SU-DHL-6 (cell line): Measurements from ENCODE around the gene ACADM.

Source experiments
- H2AFZ ChIP-seq: fragments of 200-600 bp; sonication (generic); 2 replicates; pipeline ENCODE4 v1.6.1; 2014; ENCODE audit warnings: low read depth, mild to moderate bottlenecking, moderate library complexity, mixed read lengths, antibody characterized with exemption, low read length; ENCODE audit not compliant: severe bottlenecking
- H3F3A ChIP-seq: fragments of 200-600 bp; shearing (Covaris generic); 2 replicates; pipeline ENCODE4 v1.6.0; 2016; ENCODE audit warnings: antibody characterized with exemption, mild to moderate bottlenecking; ENCODE audit not compliant: insufficient read depth
- H3K27ac ChIP-seq: fragments of 200-600 bp; sonication (generic); 2 replicates; pipeline ENCODE4 v1.5.1; 2016; ENCODE audit warnings: low read depth, mild to moderate bottlenecking, low read length, moderate library complexity, mixed read lengths
- H3K27me3 ChIP-seq: fragments of 200-600 bp; sonication (generic), shearing (Covaris generic); 2 replicates; pipeline ENCODE4 v1.6.0; 2014; ENCODE audit warnings: mild to moderate bottlenecking, low read length
- H3K36me3 ChIP-seq: fragments of 200-600 bp; sonication (generic); 2 replicates; pipeline ENCODE4 v1.6.1; 2014; ENCODE audit warnings: mild to moderate bottlenecking, low read length, mixed read lengths
- H3K4me2 ChIP-seq: fragments of 300-600, 200-600 bp; shearing (Covaris generic), sonication (generic); 2 replicates; pipeline ENCODE4 v1.6.0; 2014; ENCODE audit warnings: low read length, low read depth, mild to moderate bottlenecking; ENCODE audit not compliant: poor library complexity, severe bottlenecking
- H3K4me3 ChIP-seq: fragments of 200-600 bp; sonication (generic); 2 replicates; pipeline ENCODE4 v1.5.1; 2014; ENCODE audit warnings: antibody characterized with exemption, low read length, mild to moderate bottlenecking, mixed read lengths; ENCODE audit not compliant: insufficient read depth, poor library complexity, severe bottlenecking
- H3K79me2 ChIP-seq: fragments of 200-600 bp; sonication (generic); 2 replicates; pipeline ENCODE4 v1.6.1; 2014; ENCODE audit warnings: mild to moderate bottlenecking, low read length, moderate library complexity; ENCODE audit not compliant: insufficient read depth
- H3K9ac ChIP-seq: fragments of 200-600 bp; sonication (generic); 2 replicates; pipeline ENCODE4 v1.7.0; 2014; ENCODE audit warnings: mild to moderate bottlenecking, low read length
- H3K9me2 ChIP-seq: fragments of 200-600 bp; sonication (generic); replicated peaks from 2 replicates; pipeline ENCODE4 v1.6.1; 2014; ENCODE audit warnings: low read length; ENCODE audit not compliant: insufficient read depth
- H3K9me3 ChIP-seq: fragments of 200-600 bp; sonication (generic); 2 replicates; pipeline ENCODE4 v1.6.1; 2014; ENCODE audit warnings: low read length, mixed read lengths; ENCODE audit not compliant: insufficient read depth
- H4K20me1 ChIP-seq: fragments of 200-600 bp; sonication (generic); 2 replicates; pipeline ENCODE4 v1.6.1; 2014; ENCODE audit warnings: low read depth, mild to moderate bottlenecking, antibody characterized with exemption, low read length, moderate library complexity, mixed read lengths
- EZH2phosphoT487 ChIP-seq: fragments of 200-600 bp; sonication (generic), shearing (Covaris generic); conservative IDR thresholded peaks from 2 replicates; pipeline ENCODE4 v1.6.1; 2018; ENCODE audit warnings: mild to moderate bottlenecking, antibody characterized with exemption, low read length, moderate library complexity, mixed read lengths
- TF ChIP-seq, protein P1 (sequence below): fragments of 200-600 bp; sonication (generic); IDR thresholded peaks from one replicate; pipeline ENCODE4 v1.5.1; 2017; ENCODE audit warnings: antibody characterized with exemption, mild to moderate bottlenecking, low read length, moderate library complexity; ENCODE audit not compliant: insufficient read depth, poor library complexity, severe bottlenecking

ACADM gene

DNA sequence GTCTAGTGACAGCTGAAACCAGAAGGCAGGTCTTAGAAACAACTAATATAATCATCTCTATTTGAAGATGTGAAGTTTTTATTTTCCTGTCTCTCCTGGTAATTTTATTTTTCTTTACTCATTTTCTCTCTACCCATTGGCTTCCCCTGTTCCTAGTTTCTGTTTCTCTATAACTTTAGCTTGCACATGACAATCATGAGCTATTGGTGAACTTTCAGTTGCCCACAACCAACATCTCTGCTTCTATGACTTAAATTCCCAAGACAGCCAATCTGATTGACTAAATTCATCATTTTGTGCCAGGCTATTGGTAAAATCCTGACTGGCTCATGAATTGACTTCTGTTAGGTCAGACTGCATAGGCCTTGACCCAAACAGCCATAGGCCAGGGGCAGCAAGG is 13.7 kb upstream of the ACADM start:
- Histone ChIP-seq H3K27me3 (no peaks in the 10 kb centered on the region), H3K4me2 (no peak overlapping the region), H3K9me3 (no peaks in the 10 kb centered on the region), H2AFZ (no peak overlapping the region), H3K27ac (no peak overlapping the region), H3K9me2 (no peaks in the 10 kb centered on the region), H3K4me3 (no peak overlapping the region), H3K79me2 (no peaks in the 10 kb centered on the region), H3K9ac (no peak overlapping the region), H3K36me3 (no peaks in the 10 kb centered on the region), H4K20me1 (no peaks in the 10 kb centered on the region), H3F3A (no peaks in the 10 kb centered on the region)
- no peak for TF ChIP-seq EZH2phosphoT487
- TF ChIP-seq, protein P1, sequence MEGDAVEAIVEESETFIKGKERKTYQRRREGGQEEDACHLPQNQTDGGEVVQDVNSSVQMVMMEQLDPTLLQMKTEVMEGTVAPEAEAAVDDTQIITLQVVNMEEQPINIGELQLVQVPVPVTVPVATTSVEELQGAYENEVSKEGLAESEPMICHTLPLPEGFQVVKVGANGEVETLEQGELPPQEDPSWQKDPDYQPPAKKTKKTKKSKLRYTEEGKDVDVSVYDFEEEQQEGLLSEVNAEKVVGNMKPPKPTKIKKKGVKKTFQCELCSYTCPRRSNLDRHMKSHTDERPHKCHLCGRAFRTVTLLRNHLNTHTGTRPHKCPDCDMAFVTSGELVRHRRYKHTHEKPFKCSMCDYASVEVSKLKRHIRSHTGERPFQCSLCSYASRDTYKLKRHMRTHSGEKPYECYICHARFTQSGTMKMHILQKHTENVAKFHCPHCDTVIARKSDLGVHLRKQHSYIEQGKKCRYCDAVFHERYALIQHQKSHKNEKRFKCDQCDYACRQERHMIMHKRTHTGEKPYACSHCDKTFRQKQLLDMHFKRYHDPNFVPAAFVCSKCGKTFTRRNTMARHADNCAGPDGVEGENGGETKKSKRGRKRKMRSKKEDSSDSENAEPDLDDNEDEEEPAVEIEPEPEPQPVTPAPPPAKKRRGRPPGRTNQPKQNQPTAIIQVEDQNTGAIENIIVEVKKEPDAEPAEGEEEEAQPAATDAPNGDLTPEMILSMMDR, result no peak

DNA sequence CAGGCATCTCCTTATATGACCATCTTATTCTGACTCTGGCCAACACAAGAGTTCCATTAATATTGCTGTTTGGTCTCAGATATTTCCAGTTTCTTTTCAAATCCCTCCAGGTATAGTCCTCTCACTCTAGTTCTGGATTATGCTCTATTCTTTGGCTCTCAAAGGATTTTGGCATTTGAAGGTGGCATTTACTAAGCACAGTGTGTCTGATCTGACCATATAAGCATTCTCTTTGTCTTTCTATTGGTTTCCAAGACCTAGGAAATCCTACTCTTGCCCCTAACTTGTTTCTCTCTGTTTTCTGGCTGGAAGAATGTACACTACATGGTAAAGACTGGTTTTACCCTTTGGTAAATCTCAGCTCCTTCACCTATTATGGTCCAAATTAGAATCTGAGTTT is 12.7 kb upstream of the ACADM start:
- Histone ChIP-seq H3K9me2 (no peaks in the 10 kb centered on the region), H3K9ac (no peak overlapping the region)
- TF ChIP-seq EZH2phosphoT487, result no peak
- TF ChIP-seq, protein P1, result no peak

DNA sequence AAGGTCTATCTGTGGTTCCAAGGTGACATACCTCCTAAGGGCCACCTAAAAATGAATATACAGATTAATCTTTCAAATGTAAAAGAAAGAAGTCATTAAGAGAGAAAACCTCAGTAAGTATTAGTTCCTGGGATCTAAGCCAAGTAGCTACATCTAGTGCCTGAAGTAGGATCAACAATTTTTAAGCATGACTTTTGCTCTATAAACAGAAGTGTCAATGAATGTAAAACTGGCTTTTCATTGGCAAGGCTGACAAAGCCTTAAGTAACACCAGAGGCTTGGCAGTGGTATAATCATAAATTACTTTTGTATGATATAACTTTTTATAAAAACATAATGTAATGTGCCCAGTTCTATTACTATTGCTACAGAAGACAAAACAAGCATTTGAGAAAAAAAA is 12.2 kb upstream of the ACADM start:
- no peak overlapping the region for H3K4me2 ChIP-seq
- no peak overlapping the region for H2AFZ ChIP-seq
- no peak overlapping the region for H3K9ac ChIP-seq
- no peak overlapping the region for H3K4me3 ChIP-seq
- H3K36me3 ChIP-seq, result no peaks in the 10 kb centered on the region
- no peak overlapping the region for H3K27ac ChIP-seq
- no peaks in the 10 kb centered on the region for H3K9me2 ChIP-seq
- no peaks in the 10 kb centered on the region for H3K9me3 ChIP-seq
- H3F3A ChIP-seq, result no peaks in the 10 kb centered on the region
- TF ChIP-seq, protein P1, result no peak
- no peak for TF ChIP-seq EZH2phosphoT487
- no peaks in the 10 kb centered on the region for H3K27me3 ChIP-seq
- no peaks in the 10 kb centered on the region for H3K79me2 ChIP-seq
- H4K20me1 ChIP-seq, result no peaks in the 10 kb centered on the region

More for the DNA sequence above, 12.7 kb upstream of the ACADM start:
- Histone ChIP-seq H3K4me2 (no peak overlapping the region), H2AFZ (no peak overlapping the region), H3F3A (no peaks in the 10 kb centered on the region), H3K36me3 (no peaks in the 10 kb centered on the region), H3K79me2 (no peaks in the 10 kb centered on the region), H3K27me3 (no peaks in the 10 kb centered on the region), H3K9me3 (no peaks in the 10 kb centered on the region), H4K20me1 (no peaks in the 10 kb centered on the region), H3K27ac (no peak overlapping the region), H3K4me3 (no peak overlapping the region)
